ENCODE results near the gene GLRX3.

Gene GLRX3

DNA sequence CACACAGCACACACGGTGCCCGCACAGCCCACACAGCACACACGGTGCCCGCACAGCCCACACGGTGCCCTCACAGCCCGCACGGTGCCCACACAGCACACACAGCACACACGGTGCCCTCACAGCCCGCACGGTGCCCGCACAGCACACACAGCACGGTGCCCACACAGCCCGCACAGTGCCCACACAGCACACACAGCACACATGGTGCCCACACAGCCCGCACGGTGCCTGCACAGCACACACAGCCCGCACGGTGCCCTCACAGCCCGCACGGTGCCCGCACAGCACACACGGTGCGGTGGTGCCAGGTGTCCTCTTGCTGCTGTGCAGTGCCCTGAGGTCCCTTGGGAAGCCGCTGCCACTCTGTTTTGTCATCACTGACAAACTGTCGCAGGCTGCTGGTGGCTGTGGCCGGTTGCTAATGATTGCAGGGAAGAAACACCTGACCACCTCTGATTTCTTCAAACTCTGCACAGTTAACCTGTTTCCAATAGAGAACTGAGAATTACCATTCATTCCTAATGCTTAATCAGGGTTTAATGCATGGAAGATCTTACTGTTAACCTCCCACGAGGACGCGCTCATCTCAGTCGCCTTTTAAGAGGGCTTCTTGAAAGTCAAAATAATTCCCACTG lies 66.9 kb downstream of the GLRX3 start:
- Histone ChIP-seq H3K4me2 (ENCODE audit: low read depth, low read length, poor library complexity, severe bottlenecking) (no peak overlapping the region), H3K4me3 (ENCODE audit: low read length, poor library complexity, severe bottlenecking) (no peak overlapping the region), H3F3A (ENCODE audit: low read depth) (no peaks in the 10 kb centered on the region), H3K9me3 (ENCODE audit: insufficient read depth, low read depth, low read length) (no peaks in the 10 kb centered on the region), H3K36me3 (ENCODE audit: insufficient read depth, low read length) (no peaks in the 10 kb centered on the region), H3K27me3 (ENCODE audit: insufficient read depth, low read length, poor library complexity, severe bottlenecking) (no peaks in the 10 kb centered on the region), H3K9me2 (replicated peaks; ENCODE audit: low read depth, low read length) (no peaks in the 10 kb centered on the region), H2AFZ (ENCODE audit: low read length) (no peak overlapping the region), H3K79me2 (ENCODE audit: insufficient read depth, low read length) (no peaks in the 10 kb centered on the region), H3K4me1 (ENCODE audit: insufficient read depth, low read length, poor library complexity, severe bottlenecking) (no peaks in the 10 kb centered on the region), H4K20me1 (ENCODE audit: insufficient read depth, low read length, poor library complexity, severe bottlenecking) (no peaks in the 10 kb centered on the region), H3K9ac (ENCODE audit: low read depth, low read length, poor library complexity, severe bottlenecking) (no peak overlapping the region)
- no peak for TF ChIP-seq EZH2phosphoT487 (IDR thresholded peaks at IDR 0.05; ENCODE audit: borderline replicate concordance)
- TF ChIP-seq, protein P1, sequence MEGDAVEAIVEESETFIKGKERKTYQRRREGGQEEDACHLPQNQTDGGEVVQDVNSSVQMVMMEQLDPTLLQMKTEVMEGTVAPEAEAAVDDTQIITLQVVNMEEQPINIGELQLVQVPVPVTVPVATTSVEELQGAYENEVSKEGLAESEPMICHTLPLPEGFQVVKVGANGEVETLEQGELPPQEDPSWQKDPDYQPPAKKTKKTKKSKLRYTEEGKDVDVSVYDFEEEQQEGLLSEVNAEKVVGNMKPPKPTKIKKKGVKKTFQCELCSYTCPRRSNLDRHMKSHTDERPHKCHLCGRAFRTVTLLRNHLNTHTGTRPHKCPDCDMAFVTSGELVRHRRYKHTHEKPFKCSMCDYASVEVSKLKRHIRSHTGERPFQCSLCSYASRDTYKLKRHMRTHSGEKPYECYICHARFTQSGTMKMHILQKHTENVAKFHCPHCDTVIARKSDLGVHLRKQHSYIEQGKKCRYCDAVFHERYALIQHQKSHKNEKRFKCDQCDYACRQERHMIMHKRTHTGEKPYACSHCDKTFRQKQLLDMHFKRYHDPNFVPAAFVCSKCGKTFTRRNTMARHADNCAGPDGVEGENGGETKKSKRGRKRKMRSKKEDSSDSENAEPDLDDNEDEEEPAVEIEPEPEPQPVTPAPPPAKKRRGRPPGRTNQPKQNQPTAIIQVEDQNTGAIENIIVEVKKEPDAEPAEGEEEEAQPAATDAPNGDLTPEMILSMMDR (conservative IDR thresholded peaks at IDR 0.05; ENCODE audit: low read length) = no peak

GRCh38 chr10:130203626-130204025 lies 67.4 kb downstream of the GLRX3 start:
- no peaks in the 10 kb centered on the region for H3K79me2 ChIP-seq (ENCODE audit: insufficient read depth, low read length)
- H2AFZ ChIP-seq (ENCODE audit: low read length) = no peak overlapping the region
- H3K4me2 ChIP-seq (ENCODE audit: low read depth, low read length, poor library complexity, severe bottlenecking) = no peak overlapping the region
- no peaks in the 10 kb centered on the region for H3K9me2 ChIP-seq (replicated peaks; ENCODE audit: low read depth, low read length)
- H3K4me3 ChIP-seq (ENCODE audit: low read length, poor library complexity, severe bottlenecking) = no peak overlapping the region
- H3K4me1 ChIP-seq (ENCODE audit: insufficient read depth, low read length, poor library complexity, severe bottlenecking) = no peaks in the 10 kb centered on the region
- H4K20me1 ChIP-seq (ENCODE audit: insufficient read depth, low read length, poor library complexity, severe bottlenecking) = no peaks in the 10 kb centered on the region
- no peaks in the 10 kb centered on the region for H3K36me3 ChIP-seq (ENCODE audit: insufficient read depth, low read length)
- no peaks in the 10 kb centered on the region for H3K9me3 ChIP-seq (ENCODE audit: insufficient read depth, low read depth, low read length)
- TF ChIP-seq, protein P1 (conservative IDR thresholded peaks at IDR 0.05; ENCODE audit: low read length) = no peak
- no peak for TF ChIP-seq EZH2phosphoT487 (IDR thresholded peaks at IDR 0.05; ENCODE audit: borderline replicate concordance)
- H3K27me3 ChIP-seq (ENCODE audit: insufficient read depth, low read length, poor library complexity, severe bottlenecking) = no peaks in the 10 kb centered on the region
- no peaks in the 10 kb centered on the region for H3F3A ChIP-seq (ENCODE audit: low read depth)
- H3K9ac ChIP-seq (ENCODE audit: low read depth, low read length, poor library complexity, severe bottlenecking) = no peak overlapping the region

GRCh38 chr10:130206216-130206737 lies 70.1 kb downstream of the GLRX3 start:
- no peak overlapping the region for H3K4me3 ChIP-seq (ENCODE audit: low read length, poor library complexity, severe bottlenecking)
- no peaks in the 10 kb centered on the region for H3K9me3 ChIP-seq (ENCODE audit: insufficient read depth, low read depth, low read length)
- TF ChIP-seq, protein P1 (conservative IDR thresholded peaks at IDR 0.05; ENCODE audit: low read length) = no peak
- no peak for TF ChIP-seq EZH2phosphoT487 (IDR thresholded peaks at IDR 0.05; ENCODE audit: borderline replicate concordance)
- H3K27me3 ChIP-seq (ENCODE audit: insufficient read depth, low read length, poor library complexity, severe bottlenecking) = no peaks in the 10 kb centered on the region
- H3K4me1 ChIP-seq (ENCODE audit: insufficient read depth, low read length, poor library complexity, severe bottlenecking) = no peaks in the 10 kb centered on the region
- no peaks in the 10 kb centered on the region for H3K36me3 ChIP-seq (ENCODE audit: insufficient read depth, low read length)
- no peaks in the 10 kb centered on the region for H3K79me2 ChIP-seq (ENCODE audit: insufficient read depth, low read length)
- H3K9ac ChIP-seq (ENCODE audit: low read depth, low read length, poor library complexity, severe bottlenecking) = no peak overlapping the region
- no peak overlapping the region for H2AFZ ChIP-seq (ENCODE audit: low read length)
- no peaks in the 10 kb centered on the region for H4K20me1 ChIP-seq (ENCODE audit: insufficient read depth, low read length, poor library complexity, severe bottlenecking)
- H3K4me2 ChIP-seq (ENCODE audit: low read depth, low read length, poor library complexity, severe bottlenecking) = no peak overlapping the region
- no peaks in the 10 kb centered on the region for H3F3A ChIP-seq (ENCODE audit: low read depth)
- no peaks in the 10 kb centered on the region for H3K9me2 ChIP-seq (replicated peaks; ENCODE audit: low read depth, low read length)
